Esophagus muscularis mucosa (tissue), 4 donors: ENCODE data around the gene ELP1. TPM values are rescaled to one million over a fixed set of nuclear protein-coding genes. Genes with fewer than 3 reads are reported as not detected.

Experiments used
- DNase-seq: peaks from one replicate; pipeline ENCODE4 v3.0.0-alpha.2; 2017; ENCODE audit errors: extremely low spot score
- H3K27ac ChIP-seq, 4 donors: fragments of 200-600 bp; sonication (generic); replicated peaks in 1 of 4; 1 replicate in 3 of 4; 2 replicates in 1 of 4; pipeline ENCODE4 v1.5.1; 2016 to 2019; ENCODE audit warnings: mild to moderate bottlenecking in 1 of 4
- H3K27me3 ChIP-seq, 4 donors: fragments of 200-600 bp; sonication (generic); one replicate each; pipeline versions ENCODE4 v1.5.1 to v1.6.0; 2016 to 2019
- H3K36me3 ChIP-seq, 4 donors: fragments of 200-600 bp; sonication (generic); one replicate each; pipeline ENCODE4 v1.5.1; 2016 to 2019
- H3K4me1 ChIP-seq, 4 donors: fragments of 200-600 bp; sonication (generic); one replicate each; pipeline ENCODE4 v1.5.1; 2016 to 2019
- H3K4me3 ChIP-seq, 4 donors: fragments of 200-600 bp; sonication (generic); 1 replicate in 2 of 4; 2 replicates in 2 of 4; pipeline ENCODE4 v1.5.1; 2016 to 2019; ENCODE audit warnings: mild to moderate bottlenecking in 4 of 4, moderate library complexity in 1 of 4
- H3K9me3 ChIP-seq, 4 donors: fragments of 200-600 bp; sonication (generic); 1 replicate in 3 of 4; 2 replicates in 1 of 4; pipeline ENCODE4 v1.5.1; 2016 to 2019
- EP300 ChIP-seq: sonication (generic); formaldehyde crosslinking; IDR thresholded peaks from one replicate; pipeline ENCODE4 v1.6.1; 2017; ENCODE audit warnings: antibody characterized with exemption
- POLR2A ChIP-seq: fragments of 450-650 bp; IDR thresholded peaks from one replicate; pipeline ENCODE4 v1.6.1; 2017; ENCODE audit warnings: antibody characterized with exemption, moderate library complexity, mild to moderate bottlenecking, low read depth
- POLR2AphosphoS5 ChIP-seq, 2 donors: sonication (generic); formaldehyde crosslinking; IDR thresholded peaks; one replicate each; pipeline ENCODE4 v1.6.1; 2017; ENCODE audit warnings: antibody characterized with exemption in 2 of 2
- WGBS: methylation state at CpG from one replicate; pipeline ENCODE4 v1.1.5; 2018; 5-methylcytosine and 5-hydroxymethylcytosine counted together
- intact Hi-C: fragments of 100-400 bp; cut with DNase I; formaldehyde crosslinking; loops from one replicate; pipeline ENCODE4 v1.15.1; 2023
- total RNA-seq, 4 donors: library from RNA; depleted of rRNA; stranded (reverse); fragments of >200 nt; gene quantifications; one replicate each; pipeline versions ENCODE4 v1.1.0 to v1.2.1, GENCODE V29; 2016
- TF ChIP-seq, protein P1 (sequence below), 3 experiments: fragments of 200-600 bp in 2 of 3; fragments of 450-650 bp in 1 of 3; sonication (generic) in 2 of 3; IDR thresholded peaks; one replicate each; pipeline ENCODE4 v1.5.1; 2017 to 2019; ENCODE audit warnings: antibody characterized with exemption in 3 of 3, mild to moderate bottlenecking in 2 of 3, moderate library complexity in 1 of 3

ELP1 gene, protein sequence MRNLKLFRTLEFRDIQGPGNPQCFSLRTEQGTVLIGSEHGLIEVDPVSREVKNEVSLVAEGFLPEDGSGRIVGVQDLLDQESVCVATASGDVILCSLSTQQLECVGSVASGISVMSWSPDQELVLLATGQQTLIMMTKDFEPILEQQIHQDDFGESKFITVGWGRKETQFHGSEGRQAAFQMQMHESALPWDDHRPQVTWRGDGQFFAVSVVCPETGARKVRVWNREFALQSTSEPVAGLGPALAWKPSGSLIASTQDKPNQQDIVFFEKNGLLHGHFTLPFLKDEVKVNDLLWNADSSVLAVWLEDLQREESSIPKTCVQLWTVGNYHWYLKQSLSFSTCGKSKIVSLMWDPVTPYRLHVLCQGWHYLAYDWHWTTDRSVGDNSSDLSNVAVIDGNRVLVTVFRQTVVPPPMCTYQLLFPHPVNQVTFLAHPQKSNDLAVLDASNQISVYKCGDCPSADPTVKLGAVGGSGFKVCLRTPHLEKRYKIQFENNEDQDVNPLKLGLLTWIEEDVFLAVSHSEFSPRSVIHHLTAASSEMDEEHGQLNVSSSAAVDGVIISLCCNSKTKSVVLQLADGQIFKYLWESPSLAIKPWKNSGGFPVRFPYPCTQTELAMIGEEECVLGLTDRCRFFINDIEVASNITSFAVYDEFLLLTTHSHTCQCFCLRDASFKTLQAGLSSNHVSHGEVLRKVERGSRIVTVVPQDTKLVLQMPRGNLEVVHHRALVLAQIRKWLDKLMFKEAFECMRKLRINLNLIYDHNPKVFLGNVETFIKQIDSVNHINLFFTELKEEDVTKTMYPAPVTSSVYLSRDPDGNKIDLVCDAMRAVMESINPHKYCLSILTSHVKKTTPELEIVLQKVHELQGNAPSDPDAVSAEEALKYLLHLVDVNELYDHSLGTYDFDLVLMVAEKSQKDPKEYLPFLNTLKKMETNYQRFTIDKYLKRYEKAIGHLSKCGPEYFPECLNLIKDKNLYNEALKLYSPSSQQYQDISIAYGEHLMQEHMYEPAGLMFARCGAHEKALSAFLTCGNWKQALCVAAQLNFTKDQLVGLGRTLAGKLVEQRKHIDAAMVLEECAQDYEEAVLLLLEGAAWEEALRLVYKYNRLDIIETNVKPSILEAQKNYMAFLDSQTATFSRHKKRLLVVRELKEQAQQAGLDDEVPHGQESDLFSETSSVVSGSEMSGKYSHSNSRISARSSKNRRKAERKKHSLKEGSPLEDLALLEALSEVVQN (N-terminal part only)
- 10 to 100 TPM; 14.1 to 16.2 (median 14.5) TPM for total RNA-seq

DNA sequence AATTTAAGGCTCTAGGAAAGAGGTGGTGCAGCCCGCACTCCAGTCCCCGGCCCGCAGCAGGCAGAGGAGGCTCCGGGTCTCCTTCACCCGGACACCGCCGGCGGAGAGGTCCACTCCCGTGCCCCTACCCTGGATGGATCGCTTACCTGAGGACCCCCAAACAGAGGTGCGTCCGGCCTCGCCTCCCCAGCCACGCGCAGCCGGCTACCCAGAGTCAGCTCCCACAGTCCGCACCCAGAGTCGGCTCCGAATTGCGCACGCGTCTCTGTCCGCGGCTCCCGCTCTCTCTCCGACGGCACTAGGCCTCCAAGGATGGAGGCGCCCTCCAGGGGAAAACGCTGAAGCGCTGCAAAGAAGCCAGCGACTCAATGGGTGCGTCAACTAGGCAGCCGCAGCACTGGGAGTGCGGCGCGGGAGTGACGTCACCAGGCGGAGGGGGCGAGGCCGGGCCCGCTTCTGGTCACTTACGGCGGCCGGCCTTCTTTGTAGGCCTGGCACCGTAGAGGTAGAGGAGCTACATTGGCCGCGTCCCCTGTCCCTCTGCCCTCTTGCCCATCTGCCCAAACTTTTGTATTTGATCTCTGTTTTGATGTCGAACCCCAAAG is at the start of gene ELP1:
Gene ELP1, minus strand, starts transcription at position 407 of the 605 bp plus-strand sequence. CDS start 2,978 bp downstream, outside the sequence.
- Histone ChIP-seq H3K4me1 (peaks cover 21 to 34% (median 26%) of the 10 kb centered on the region in 4 donors), H3K4me3 (peak within 1 kb of the TSS; percentile 72 to 92 (median 80)), H3K36me3 (peaks cover 5 to 27% (median 11%) of the 10 kb centered on the region in 4 donors), H3K27me3 (no peaks in the 10 kb centered on the region), H3K27ac (peak within 1 kb of the TSS; percentile 89 to 94 (median 90)), H3K9me3 (no peaks in the 10 kb centered on the region)
- intact Hi-C loops, result loop anchor here (5.0 kb wide), 1 partner anchor 78 kb away; the partner anchor contains the start of gene CTNNAL1
- TF ChIP-seq, protein P1, sequence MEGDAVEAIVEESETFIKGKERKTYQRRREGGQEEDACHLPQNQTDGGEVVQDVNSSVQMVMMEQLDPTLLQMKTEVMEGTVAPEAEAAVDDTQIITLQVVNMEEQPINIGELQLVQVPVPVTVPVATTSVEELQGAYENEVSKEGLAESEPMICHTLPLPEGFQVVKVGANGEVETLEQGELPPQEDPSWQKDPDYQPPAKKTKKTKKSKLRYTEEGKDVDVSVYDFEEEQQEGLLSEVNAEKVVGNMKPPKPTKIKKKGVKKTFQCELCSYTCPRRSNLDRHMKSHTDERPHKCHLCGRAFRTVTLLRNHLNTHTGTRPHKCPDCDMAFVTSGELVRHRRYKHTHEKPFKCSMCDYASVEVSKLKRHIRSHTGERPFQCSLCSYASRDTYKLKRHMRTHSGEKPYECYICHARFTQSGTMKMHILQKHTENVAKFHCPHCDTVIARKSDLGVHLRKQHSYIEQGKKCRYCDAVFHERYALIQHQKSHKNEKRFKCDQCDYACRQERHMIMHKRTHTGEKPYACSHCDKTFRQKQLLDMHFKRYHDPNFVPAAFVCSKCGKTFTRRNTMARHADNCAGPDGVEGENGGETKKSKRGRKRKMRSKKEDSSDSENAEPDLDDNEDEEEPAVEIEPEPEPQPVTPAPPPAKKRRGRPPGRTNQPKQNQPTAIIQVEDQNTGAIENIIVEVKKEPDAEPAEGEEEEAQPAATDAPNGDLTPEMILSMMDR (IDR thresholded peaks at IDR 0.05), result peak in 2 of 3 experiments; percentile 10 to 13
- TF ChIP-seq POLR2A (no peak), EP300 (no peak), POLR2AphosphoS5 (IDR thresholded peaks at IDR 0.05) (peak; percentile 68 to 89)
- no CpG with 5 or more reads among the region's 48 CpGs for WGBS
- DNase-seq, result peak; percentile 98

DNA sequence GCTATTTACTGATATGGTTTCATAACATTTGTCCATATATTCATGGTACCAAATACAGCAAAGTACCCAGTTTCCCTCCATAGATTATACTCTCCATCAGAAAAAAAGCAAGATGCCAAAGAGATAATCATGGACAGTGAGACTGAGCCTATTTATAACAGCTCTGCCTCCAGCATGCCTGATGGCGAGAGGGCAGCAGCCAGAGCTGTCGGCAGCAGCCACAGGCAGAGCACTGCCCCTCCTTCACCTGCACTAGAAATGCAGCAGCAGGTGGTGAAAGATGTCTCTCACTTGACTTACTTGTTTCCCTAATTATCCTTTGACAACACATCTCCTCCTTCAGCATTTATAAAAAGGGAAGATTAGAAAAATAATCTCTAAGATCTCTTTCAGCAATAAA is 47.0 kb upstream of the ELP1 start:
- TF ChIP-seq, protein P1 (IDR thresholded peaks at IDR 0.05), result no peak
- TF ChIP-seq EP300 (no peak), POLR2AphosphoS5 (IDR thresholded peaks at IDR 0.05) (no peak), POLR2A (no peak)
- DNase-seq, result no peak
- H3K27ac ChIP-seq, result no peak overlapping the region
- WGBS, result 73% methylated on average over 2 of the region's 2 CpGs
- H3K4me3 ChIP-seq, result no peak overlapping the region
- H3K4me1 ChIP-seq, result peaks cover 0 to 20% (median 10%) of the 10 kb centered on the region in 4 donors
- H3K9me3 ChIP-seq, result no peaks in the 10 kb centered on the region
- intact Hi-C loops, result no loop called here
- peaks cover 4 to 67% (median 29%) of the 10 kb centered on the region in 4 donors for H3K36me3 ChIP-seq
- no peaks in the 10 kb centered on the region for H3K27me3 ChIP-seq

DNA sequence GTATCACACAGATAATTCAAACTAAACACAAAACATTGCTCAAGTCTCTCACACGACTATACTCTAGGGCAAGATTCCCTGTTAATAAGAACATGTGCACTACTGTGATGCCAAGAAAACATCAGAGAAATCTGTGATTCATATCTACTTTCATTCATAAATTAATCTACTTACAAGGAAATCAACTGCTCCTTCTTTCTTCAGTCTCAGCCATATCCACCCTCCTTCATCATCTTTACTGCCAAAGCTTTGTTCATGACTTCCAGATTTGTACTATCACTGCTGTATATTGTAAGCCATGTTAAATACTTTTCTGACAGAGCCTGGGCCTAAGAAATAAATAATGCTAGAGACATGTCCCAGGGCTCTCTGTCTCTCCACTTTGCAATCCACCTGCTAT is 44.3 kb upstream of the ELP1 start:
- TF ChIP-seq POLR2AphosphoS5 (IDR thresholded peaks at IDR 0.05), result no peak
- TF ChIP-seq, protein P1 (IDR thresholded peaks at IDR 0.05), result no peak
- no peak for TF ChIP-seq EP300
- no peak for TF ChIP-seq POLR2A
- WGBS, result 22% methylated on average over 1 of the region's 1 CpG
- intact Hi-C loops, result no loop called here
- DNase-seq, result no peak
- no peaks in the 10 kb centered on the region for H3K27me3 ChIP-seq
- peak overlapping the region; percentile 28 to 64 (median 44) for H3K27ac ChIP-seq
- H3K4me1 ChIP-seq, result peaks cover 13 to 34% (median 23%) of the 10 kb centered on the region in 4 donors
- H3K36me3 ChIP-seq, result peaks cover 4 to 47% (median 26%) of the 10 kb centered on the region in 4 donors
- no peak overlapping the region for H3K4me3 ChIP-seq
- no peaks in the 10 kb centered on the region for H3K9me3 ChIP-seq

DNA sequence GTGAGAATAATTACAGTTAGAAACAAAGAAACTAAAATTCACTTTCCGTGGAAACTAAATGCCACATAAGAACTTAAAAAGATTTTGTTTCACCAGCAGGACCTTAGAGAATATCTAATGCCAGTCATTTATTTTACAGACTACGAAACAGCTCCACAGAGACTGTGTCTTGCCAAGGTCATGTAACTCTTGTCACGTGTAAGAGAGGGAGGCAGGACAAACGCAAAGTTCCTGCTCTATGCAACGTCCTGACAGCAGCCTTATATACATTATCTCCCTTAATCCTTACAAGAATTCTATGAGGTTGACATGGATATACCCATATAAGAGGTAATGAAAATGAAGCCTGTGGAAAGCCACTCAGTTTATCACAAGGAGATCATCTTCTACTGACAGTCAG is 40.0 kb upstream of the ELP1 start:
- DNase-seq, result no peak
- Histone ChIP-seq H3K9me3 (no peaks in the 10 kb centered on the region), H3K27me3 (no peaks in the 10 kb centered on the region), H3K27ac (peak overlapping the region; percentile 8 to 24 (median 16)), H3K4me1 (peaks cover 29 to 41% (median 36%) of the 10 kb centered on the region in 4 donors), H3K36me3 (peaks cover 0 to 36% (median 20%) of the 10 kb centered on the region in 4 donors), H3K4me3 (no peak overlapping the region)
- intact Hi-C loops, result no loop called here
- TF ChIP-seq POLR2AphosphoS5 (IDR thresholded peaks at IDR 0.05) (peak in 1 of 2 donors; percentile 44), POLR2A (no peak), EP300 (no peak)
- TF ChIP-seq, protein P1 (IDR thresholded peaks at IDR 0.05), result no peak
- WGBS, result 50% methylated on average over 5 of the region's 5 CpGs
